Fibroblast of lung (primary cell): Measurements from ENCODE around the gene CD2AP. TPM values are rescaled to one million over a fixed set of nuclear protein-coding genes. Genes with fewer than 3 reads are reported as not detected.

Experiments
- DNase-seq, 2 donors: peaks; one replicate each; pipeline versions ENCODE4 v3.0.0 to v3.0.0-alpha.2; 2010; ENCODE audit warnings: low read depth in 2 of 2
- H2AFZ ChIP-seq: 2 replicates; pipeline ENCODE4 v1.5.1; 2012; ENCODE audit warnings: low read length, control low read depth, inconsistent platforms
- H3K27ac ChIP-seq: 2 replicates; pipeline ENCODE4 v1.5.1; 2011; ENCODE audit warnings: low read length, control low read depth; ENCODE audit not compliant: insufficient read depth
- H3K27me3 ChIP-seq: 2 replicates; pipeline ENCODE4 v1.5.1; 2011; ENCODE audit warnings: mild to moderate bottlenecking, low read length; ENCODE audit not compliant: control insufficient read depth, insufficient read depth
- H3K36me3 ChIP-seq: 2 replicates; pipeline ENCODE4 v1.5.1; 2011; ENCODE audit warnings: low read length; ENCODE audit not compliant: control insufficient read depth, insufficient read depth
- H3K4me1 ChIP-seq: 2 replicates; pipeline ENCODE4 v1.5.1; 2011; ENCODE audit warnings: low read length; ENCODE audit not compliant: control insufficient read depth, insufficient read depth; ENCODE audit errors: extremely low read depth
- H3K4me2 ChIP-seq: 2 replicates; pipeline ENCODE4 v1.5.1; 2011; ENCODE audit warnings: low read length, control low read depth; ENCODE audit not compliant: insufficient read depth; ENCODE audit errors: extremely low read depth
- H3K4me3 ChIP-seq, 4 experiments: fragments of 200-600 bp in 1 of 4; sonication (generic) in 1 of 4; replicated peaks in 1 of 4; 2 replicates each; pipeline ENCODE4 v1.5.1; 2011 to 2016; ENCODE audit warnings: low read length in 4 of 4, low read depth in 3 of 4, mild to moderate bottlenecking in 3 of 4, control low read depth in 2 of 4, inconsistent platforms in 1 of 4, mixed read lengths in 1 of 4; ENCODE audit not compliant: insufficient read depth in 1 of 4; ENCODE audit errors: control extremely low read depth in 1 of 4
- H3K79me2 ChIP-seq: 2 replicates; pipeline ENCODE4 v1.5.1; 2012; ENCODE audit warnings: mild to moderate bottlenecking, low read length, inconsistent platforms; ENCODE audit not compliant: control insufficient read depth, insufficient read depth
- H3K9ac ChIP-seq: 2 replicates; pipeline ENCODE4 v1.5.1; 2011; ENCODE audit warnings: mild to moderate bottlenecking, low read length, control low read depth; ENCODE audit not compliant: insufficient read depth
- H3K9me3 ChIP-seq: 2 replicates; pipeline ENCODE4 v1.5.1; 2012; ENCODE audit warnings: low read depth, low read length; ENCODE audit not compliant: control insufficient read depth, insufficient read depth
- H4K20me1 ChIP-seq: 2 replicates; pipeline ENCODE4 v1.5.1; 2011; ENCODE audit warnings: low read length; ENCODE audit not compliant: control insufficient read depth, insufficient read depth; ENCODE audit errors: extremely low read depth
- CTCF ChIP-seq, 2 donors: IDR thresholded peaks in 1 of 2; conservative IDR thresholded peaks in 1 of 2; 1 replicate in 1 of 2; 2 replicates in 1 of 2; pipeline ENCODE4 v1.5.1; 2011 to 2012; ENCODE audit warnings: low read length in 2 of 2, control low read depth in 1 of 2, inconsistent platforms in 1 of 2, low read depth in 1 of 2, mild to moderate bottlenecking in 1 of 2
- EZH2 ChIP-seq: IDR thresholded peaks from 2 replicates; pipeline ENCODE4 v1.5.1; 2012; ENCODE audit warnings: low read length, control low read depth, mild to moderate bottlenecking; ENCODE audit errors: missing control alignments
- polyA plus RNA-seq, 2 donors: library from polyadenylated mRNA; depleted of rRNA in 1 of 2; stranded (reverse) in 1 of 2; unstranded in 1 of 2; fragments of >200 nt; gene quantifications; 2 replicates each; pipeline ENCODE4 v1.2.1, GENCODE V29; 2011 to 2012; ENCODE audit warnings: missing spikeins in 1 of 2
- total RNA-seq: library from RNA; depleted of rRNA; stranded (reverse); fragments of >200 nt; gene quantifications from 2 replicates; pipeline ENCODE4 v1.2.1, GENCODE V29; 2014

CD2AP gene
- total and polyA plus RNA-seq, 2 donors (not counting 1 experiment from before 2014, with no cell fraction given), result 15.7 to 17.2 TPM

- H3K27me3 ChIP-seq, result no peaks in the 10 kb centered on the region
- no peak overlapping the region for H2AFZ ChIP-seq
- H3K36me3 ChIP-seq, result no peaks in the 10 kb centered on the region
- TF ChIP-seq EZH2 (no peak), CTCF (conservative IDR thresholded peaks at IDR 0.05 in 1 of 2, IDR thresholded peaks at IDR 0.05 in 1 of 2; ENCODE audit: low read depth in 1 of 2, low read length in 2 of 2) (no peak)
- DNase-seq, result peak in 1 of 2 donors; percentile 5
- no peaks in the 10 kb centered on the region for H3K4me1 ChIP-seq
- H3K27ac ChIP-seq, result no peak overlapping the region
- H3K79me2 ChIP-seq, result no peaks in the 10 kb centered on the region
- no peak overlapping the region for H3K4me2 ChIP-seq
- H3K9ac ChIP-seq, result no peak overlapping the region
- H4K20me1 ChIP-seq, result no peaks in the 10 kb centered on the region
- no peaks in the 10 kb centered on the region for H3K9me3 ChIP-seq
- H3K4me3 ChIP-seq, result no peak overlapping the region
These were observed 43.0 kb upstream of the CD2AP start for GRCh38 chr6:47434372-47435253.

DNA sequence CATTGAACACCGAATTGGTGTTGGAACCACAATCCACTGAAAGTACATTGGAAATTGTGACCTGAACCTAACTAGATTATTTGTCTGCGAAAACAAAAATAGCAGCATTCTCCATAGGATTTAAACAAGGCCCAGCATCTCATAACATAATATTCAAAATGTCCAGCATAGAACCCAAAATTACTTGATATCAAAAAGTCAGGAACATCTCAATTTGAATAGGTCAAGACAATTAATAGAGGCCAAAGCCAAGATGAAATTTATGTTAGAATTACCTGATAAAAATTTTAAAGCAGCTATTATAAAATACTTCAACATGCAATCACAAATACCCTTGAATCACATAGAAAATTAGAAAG is 42.4 kb upstream of the CD2AP start:
- Histone ChIP-seq H4K20me1 (no peaks in the 10 kb centered on the region), H3K36me3 (no peaks in the 10 kb centered on the region), H3K4me2 (no peak overlapping the region), H3K4me1 (no peaks in the 10 kb centered on the region), H2AFZ (no peak overlapping the region), H3K4me3 (no peak overlapping the region), H3K9ac (no peak overlapping the region), H3K27ac (no peak overlapping the region), H3K79me2 (no peaks in the 10 kb centered on the region), H3K9me3 (no peaks in the 10 kb centered on the region), H3K27me3 (no peaks in the 10 kb centered on the region)
- no peak for TF ChIP-seq CTCF (conservative IDR thresholded peaks at IDR 0.05 in 1 of 2, IDR thresholded peaks at IDR 0.05 in 1 of 2; ENCODE audit: low read depth in 1 of 2, low read length in 2 of 2)
- TF ChIP-seq EZH2, result no peak
- no peak for DNase-seq

- no peak overlapping the region for H3K9ac ChIP-seq
- H4K20me1 ChIP-seq, result no peaks in the 10 kb centered on the region
- no peak overlapping the region for H3K4me2 ChIP-seq
- H3K27ac ChIP-seq, result no peak overlapping the region
- no peaks in the 10 kb centered on the region for H3K4me1 ChIP-seq
- H3K9me3 ChIP-seq, result no peaks in the 10 kb centered on the region
- H3K4me3 ChIP-seq, result no peak overlapping the region
- no peak for DNase-seq
- H2AFZ ChIP-seq, result no peak overlapping the region
- H3K27me3 ChIP-seq, result no peaks in the 10 kb centered on the region
- TF ChIP-seq EZH2 (no peak), CTCF (conservative IDR thresholded peaks at IDR 0.05 in 1 of 2, IDR thresholded peaks at IDR 0.05 in 1 of 2; ENCODE audit: low read depth in 1 of 2, low read length in 2 of 2) (no peak)
- H3K79me2 ChIP-seq, result no peaks in the 10 kb centered on the region
- H3K36me3 ChIP-seq, result no peaks in the 10 kb centered on the region
These were observed 40.0 kb upstream of the CD2AP start for GRCh38 chr6:47437592-47437991.
